ENCODE measurements around the gene USP48.

The USP48 gene

DNA sequence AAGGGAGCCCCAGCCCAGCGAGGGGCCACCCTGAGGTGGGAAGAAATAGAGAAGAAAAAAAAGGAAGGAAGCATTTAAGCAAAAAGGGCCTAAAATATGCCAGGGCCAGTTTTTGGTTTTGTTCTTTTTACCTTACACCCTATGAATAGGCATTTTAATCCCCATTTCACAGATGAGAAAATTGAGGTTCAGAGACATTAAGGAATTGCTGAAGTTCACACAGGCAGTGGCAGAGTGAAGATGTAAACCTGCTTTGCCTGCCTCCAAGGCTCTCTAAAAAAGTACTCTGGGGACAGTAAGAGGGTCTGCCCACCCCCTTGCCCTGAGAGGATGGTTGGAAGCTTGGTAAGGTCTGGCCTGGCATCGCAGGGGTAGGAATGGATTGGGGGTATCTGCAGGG, 133.6 kb downstream of the USP48 start:
- TF ChIP-seq CTCF (IDR thresholded peaks at IDR 0.05; ENCODE audit: control insufficient read depth, extremely low read depth, insufficient read depth) = no peak
- no peak overlapping the region for H3K4me3 ChIP-seq (ENCODE audit: low read depth, low read length)
- DNase-seq (ENCODE audit: low read depth) = no peak

DNA sequence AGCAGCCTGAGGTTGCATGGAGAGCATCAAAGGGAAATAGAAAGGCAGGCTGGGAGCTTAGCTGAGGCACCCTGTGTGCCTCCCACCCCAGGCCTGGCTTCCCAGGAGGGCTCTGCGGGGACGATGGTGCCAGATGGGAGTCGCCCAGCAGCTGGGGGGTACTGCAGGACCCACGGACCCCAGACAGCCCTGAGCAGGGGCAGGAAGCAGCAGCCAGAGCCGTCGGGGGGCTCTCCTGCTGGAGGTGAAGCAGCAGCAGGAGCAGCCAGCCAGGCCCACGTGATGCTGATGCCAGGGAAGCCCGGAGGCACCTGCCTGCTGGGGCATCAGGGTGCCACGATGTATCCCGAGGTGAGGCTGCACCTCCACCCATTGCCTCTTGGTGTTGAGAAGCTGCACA, 134.2 kb downstream of the USP48 start:
- no peak for DNase-seq (ENCODE audit: low read depth)
- H3K4me3 ChIP-seq (ENCODE audit: low read depth, low read length) = no peak overlapping the region
- TF ChIP-seq CTCF (IDR thresholded peaks at IDR 0.05; ENCODE audit: control insufficient read depth, extremely low read depth, insufficient read depth) = no peak

- no peak overlapping the region for H3K4me3 ChIP-seq (ENCODE audit: low read depth, low read length)
- TF ChIP-seq CTCF (IDR thresholded peaks at IDR 0.05; ENCODE audit: control insufficient read depth, extremely low read depth, insufficient read depth) = no peak
- no peak for DNase-seq (ENCODE audit: low read depth)
These were observed 134.6 kb downstream of the USP48 start for GRCh38 chr1:21648352-21648730.

- H3K4me3 ChIP-seq (ENCODE audit: low read depth, low read length) = no peak overlapping the region
- no peak for TF ChIP-seq CTCF (IDR thresholded peaks at IDR 0.05; ENCODE audit: control insufficient read depth, extremely low read depth, insufficient read depth)
- no peak for DNase-seq (ENCODE audit: low read depth)
These were observed 135.3 kb downstream of the USP48 start for GRCh38 chr1:21647431-21648351.

GRCh38 chr1:21645550-21645949, 137.4 kb downstream of the USP48 start:
- no peak overlapping the region for H3K4me3 ChIP-seq (ENCODE audit: low read depth, low read length)
- no peak for DNase-seq (ENCODE audit: low read depth)
- TF ChIP-seq CTCF (IDR thresholded peaks at IDR 0.05; ENCODE audit: control insufficient read depth, extremely low read depth, insufficient read depth) = no peak

GRCh38 chr1:21644906-21645305, 138.0 kb downstream of the USP48 start:
- no peak for DNase-seq (ENCODE audit: low read depth)
- TF ChIP-seq CTCF (IDR thresholded peaks at IDR 0.05; ENCODE audit: control insufficient read depth, extremely low read depth, insufficient read depth) = no peak
- no peak overlapping the region for H3K4me3 ChIP-seq (ENCODE audit: low read depth, low read length)

- H3K4me3 ChIP-seq (ENCODE audit: low read depth, low read length) = no peak overlapping the region
- TF ChIP-seq CTCF (IDR thresholded peaks at IDR 0.05; ENCODE audit: control insufficient read depth, extremely low read depth, insufficient read depth) = no peak
- DNase-seq (ENCODE audit: low read depth) = no peak
These were observed 138.6 kb downstream of the USP48 start for GRCh38 chr1:21644348-21644747.
